PFSK-1 (cell line): ENCODE measurements around the gene HYI.

ENCODE experiments used
- POLR2AphosphoS5 ChIP-seq: IDR thresholded peaks from 2 replicates; pipeline ENCODE4 v1.6.1; 2012; ENCODE audit warnings: low read depth, mild to moderate bottlenecking, control low read depth, low read length, moderate library complexity
- REST ChIP-seq, 2 experiments: IDR thresholded peaks; 2 replicates each; pipeline versions ENCODE4 v1.6.1 to v1.8.0; 2011 to 2012; ENCODE audit warnings: low read depth in 2 of 2, low read length in 2 of 2, control low read depth in 1 of 2, inconsistent platforms in 1 of 2, mild to moderate bottlenecking in 1 of 2, moderate library complexity in 1 of 2; ENCODE audit not compliant: insufficient read depth in 1 of 2
- SIN3A ChIP-seq: IDR thresholded peaks from 2 replicates; pipeline ENCODE4 v1.6.1; 2012; ENCODE audit warnings: mild to moderate bottlenecking, low read length, moderate library complexity, borderline replicate concordance; ENCODE audit not compliant: insufficient read depth
- TAF1 ChIP-seq: IDR thresholded peaks from 2 replicates; pipeline ENCODE4 v1.6.1; 2012; ENCODE audit warnings: low read length, control low read depth, borderline replicate concordance; ENCODE audit not compliant: insufficient read depth

GRCh38 chr1:43444836-43445235 lies 8.9 kb downstream of the HYI start:
- no peak for TF ChIP-seq TAF1
- no peak for TF ChIP-seq POLR2AphosphoS5
- no peak for TF ChIP-seq REST (IDR thresholded peaks at IDR 0.05; ENCODE audit: insufficient read depth in 1 of 2, low read depth in 2 of 2, low read length in 2 of 2)
- no peak for TF ChIP-seq SIN3A
